ENCODE data around the gene PRXL2A.
"Not testable (repeated sequence)": the region's sequence is repeated elsewhere in the genome, so short reads cannot be mapped to it uniquely, and the experiment has no call there.

Gene PRXL2A

GRCh38 chr10:80411681-80412220, 3.4 kb downstream of the PRXL2A start:
- DNase-seq (ENCODE audit: low read depth), result no peak

GRCh38 chr10:80412486-80412885, 4.1 kb downstream of the PRXL2A start:
- no peak for DNase-seq (ENCODE audit: low read depth)

GRCh38 chr10:80413271-80413996, 5.1 kb downstream of the PRXL2A start:
- DNase-seq (ENCODE audit: low read depth), result no peak

DNA sequence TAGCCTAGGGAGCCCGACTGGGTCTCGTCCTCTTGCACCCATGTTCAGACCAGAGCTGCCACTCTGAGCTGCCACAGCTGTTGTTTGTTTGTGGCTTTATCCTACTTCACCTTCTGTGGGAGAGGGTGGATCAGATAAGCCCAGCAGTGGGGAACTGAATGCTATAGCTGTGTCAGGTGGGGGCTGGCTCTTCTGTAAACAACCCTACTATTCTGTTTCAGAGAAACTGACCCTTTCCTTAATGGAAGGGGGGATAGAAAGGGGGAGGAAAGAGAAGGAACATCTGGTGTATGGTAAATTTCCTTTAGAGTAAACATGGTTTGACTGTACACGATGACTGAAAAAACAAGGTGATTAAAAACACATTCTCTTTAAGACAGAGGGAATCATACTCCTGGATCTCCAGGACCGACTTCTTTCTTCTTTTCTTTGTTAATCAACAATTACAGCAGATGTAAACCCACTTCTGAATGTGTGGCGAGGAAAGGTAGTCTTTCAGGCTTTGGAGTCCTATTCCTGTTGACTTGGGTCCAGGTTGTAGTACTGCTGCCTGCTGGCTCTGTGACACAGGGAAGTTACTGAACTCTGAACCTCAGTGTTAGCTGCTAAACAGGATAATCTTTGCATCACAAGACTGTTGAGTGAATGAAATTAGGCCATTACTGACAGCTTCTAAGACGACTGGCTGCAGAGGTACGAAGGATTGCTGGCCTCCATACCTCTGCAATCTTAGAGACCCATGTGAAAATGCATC, 6.0 kb downstream of the PRXL2A start:
- no peak for DNase-seq (ENCODE audit: low read depth)

GRCh38 chr10:80415734-80416478, 7.6 kb downstream of the PRXL2A start:
- no peak for DNase-seq (ENCODE audit: low read depth)

DNA sequence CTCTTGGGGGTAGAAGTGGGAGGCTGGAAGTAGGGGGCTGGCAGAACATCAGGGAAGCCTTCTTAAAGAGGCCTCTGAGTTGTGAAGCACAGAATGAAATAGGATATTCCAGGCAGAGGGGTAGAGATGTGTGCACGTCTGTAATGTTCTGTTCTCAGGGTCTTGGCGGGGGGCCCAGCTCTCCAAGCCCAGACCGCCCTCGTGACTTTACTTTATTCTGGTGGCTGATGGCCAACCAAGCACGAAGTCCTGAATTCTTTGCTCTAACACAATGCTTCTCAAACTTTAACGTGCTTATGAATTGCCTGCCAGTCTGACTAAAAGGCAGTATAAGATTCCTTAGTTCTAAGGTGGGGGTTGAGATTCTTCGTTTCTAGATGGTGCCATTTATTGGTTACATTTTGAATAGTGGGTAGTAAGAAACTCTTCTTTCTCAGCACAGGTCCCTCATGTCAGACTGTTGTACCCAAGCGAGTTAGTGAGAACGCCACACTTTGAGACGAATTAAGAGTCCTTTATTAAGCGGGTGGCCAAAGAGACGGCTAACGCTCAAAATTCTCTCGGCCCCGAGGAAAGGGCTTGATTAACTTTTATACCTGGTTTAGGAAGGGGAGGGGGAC, 8.2 kb downstream of the PRXL2A start:
- DNase-seq (ENCODE audit: low read depth), result no peak

DNA sequence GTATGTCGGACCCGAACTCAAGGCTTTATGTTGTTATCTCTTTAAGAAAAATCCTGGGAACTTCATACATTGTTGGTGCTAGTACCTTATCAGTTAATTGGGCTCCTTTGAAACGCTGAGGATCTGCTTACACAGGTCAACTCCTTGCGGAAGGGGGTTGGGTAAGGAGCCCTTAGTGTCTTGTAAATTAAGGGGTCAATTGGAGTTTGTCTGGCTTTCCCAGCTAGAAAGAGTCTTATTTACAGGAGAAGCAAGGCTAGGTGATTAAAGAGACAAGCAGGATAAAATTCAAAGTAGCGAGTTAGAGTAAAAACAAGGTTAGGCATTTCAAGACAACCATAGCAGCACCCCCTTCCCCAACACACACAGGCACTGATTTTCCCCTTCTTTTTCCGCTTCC, 8.9 kb downstream of the PRXL2A start:
- DNase-seq (ENCODE audit: low read depth), result not testable (repeated sequence)

DNA sequence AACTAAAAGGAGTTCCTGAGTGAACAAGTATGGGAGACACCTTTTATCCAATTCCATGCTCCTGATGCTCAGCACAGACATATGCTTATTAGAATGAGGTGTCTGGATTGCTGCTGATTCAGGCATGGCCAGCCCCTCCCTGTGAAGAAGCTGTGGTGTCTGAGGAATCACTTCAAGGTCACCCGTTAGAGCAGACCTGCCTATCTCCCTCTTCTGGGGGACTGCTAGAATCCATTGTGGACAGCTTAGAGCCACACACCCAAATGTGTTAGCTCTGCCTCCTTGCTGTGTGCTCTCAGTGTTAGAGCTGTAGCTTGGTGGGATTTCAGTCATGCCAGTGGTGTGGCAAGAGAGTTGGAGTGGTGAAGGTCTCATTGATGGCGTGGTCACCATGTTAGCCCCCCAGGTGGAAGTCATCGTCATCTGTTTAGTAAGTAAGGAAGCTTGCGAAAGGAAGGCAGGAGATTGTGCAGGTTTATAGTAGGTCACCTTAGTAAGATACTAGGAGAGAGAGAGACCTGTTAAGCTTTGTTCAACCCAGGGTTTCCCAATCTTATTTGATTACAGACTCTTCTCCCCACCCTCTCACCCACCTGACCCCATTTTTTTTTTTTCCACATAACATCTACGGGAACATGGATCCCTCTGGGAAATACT, 12.8 kb downstream of the PRXL2A start:
- DNase-seq (ENCODE audit: low read depth), result no peak

GRCh38 chr10:80421707-80422536, 13.6 kb downstream of the PRXL2A start:
- no peak for DNase-seq (ENCODE audit: low read depth)

DNA sequence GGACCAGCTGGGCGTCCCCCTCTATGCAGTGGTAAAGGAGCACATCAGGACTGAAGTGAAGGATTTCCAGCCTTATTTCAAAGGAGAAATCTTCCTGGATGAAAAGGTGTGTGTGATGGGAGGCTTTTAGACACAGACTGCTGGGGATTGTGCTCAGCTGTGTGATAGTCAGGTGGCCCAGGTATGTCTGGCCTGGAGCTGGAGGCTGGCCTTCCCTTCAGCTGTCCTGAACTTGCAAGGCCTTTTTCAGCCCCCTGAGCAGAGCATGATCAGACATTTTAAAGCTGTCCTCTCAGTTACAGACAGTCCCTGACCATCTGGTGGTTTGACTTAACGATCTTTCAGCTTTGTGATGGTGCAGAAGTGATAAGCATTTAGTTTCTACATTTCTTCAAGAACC, 17.6 kb downstream of the PRXL2A start:
- no peak for DNase-seq (ENCODE audit: low read depth)

DNA sequence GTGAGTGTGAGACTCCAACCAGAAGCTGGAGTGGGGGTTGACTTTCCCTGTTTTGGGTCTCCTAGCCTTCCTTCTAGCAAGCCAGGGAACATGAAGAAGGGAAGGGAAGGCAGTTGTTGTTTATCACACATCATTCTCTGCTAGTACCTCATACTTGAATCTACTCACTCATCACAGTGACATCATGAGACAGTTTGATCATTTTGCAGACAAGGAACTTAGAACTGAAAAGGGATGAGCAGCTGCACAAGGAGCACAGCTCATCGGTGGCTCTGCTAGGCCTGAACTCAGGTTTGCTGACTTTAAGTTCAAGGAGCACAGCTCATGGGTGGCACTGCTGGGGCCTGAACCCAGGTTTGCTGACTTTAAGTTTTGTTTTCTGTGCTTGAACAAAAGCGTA, 19.2 kb downstream of the PRXL2A start:
- no peak for DNase-seq (ENCODE audit: low read depth)

- DNase-seq (ENCODE audit: low read depth), result no peak
These were observed 21.2 kb downstream of the PRXL2A start for GRCh38 chr10:80429521-80429973.

DNA sequence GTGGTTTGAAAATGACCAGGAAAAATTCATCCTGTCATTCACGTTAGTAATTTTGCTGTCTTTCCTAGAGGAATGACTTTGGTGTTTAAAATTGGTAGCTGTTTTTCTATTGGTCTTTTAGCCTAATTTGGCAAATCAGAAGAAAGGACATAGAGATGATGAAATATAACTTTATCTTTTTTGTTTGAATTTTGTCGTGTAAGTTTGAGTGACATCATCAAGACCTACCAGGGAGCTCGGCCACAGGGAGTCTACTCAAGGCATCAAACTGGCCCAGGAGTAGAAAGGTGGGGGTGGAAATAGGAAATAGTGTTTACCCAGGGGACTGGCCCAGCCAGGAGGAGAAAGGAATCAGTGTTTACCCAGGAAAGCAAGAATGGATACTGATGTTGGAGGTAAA, 24.8 kb downstream of the PRXL2A start:
- DNase-seq (ENCODE audit: low read depth), result no peak

GRCh38 chr10:80436446-80437098, 28.2 kb downstream of the PRXL2A start:
- no peak for DNase-seq (ENCODE audit: low read depth)

DNA sequence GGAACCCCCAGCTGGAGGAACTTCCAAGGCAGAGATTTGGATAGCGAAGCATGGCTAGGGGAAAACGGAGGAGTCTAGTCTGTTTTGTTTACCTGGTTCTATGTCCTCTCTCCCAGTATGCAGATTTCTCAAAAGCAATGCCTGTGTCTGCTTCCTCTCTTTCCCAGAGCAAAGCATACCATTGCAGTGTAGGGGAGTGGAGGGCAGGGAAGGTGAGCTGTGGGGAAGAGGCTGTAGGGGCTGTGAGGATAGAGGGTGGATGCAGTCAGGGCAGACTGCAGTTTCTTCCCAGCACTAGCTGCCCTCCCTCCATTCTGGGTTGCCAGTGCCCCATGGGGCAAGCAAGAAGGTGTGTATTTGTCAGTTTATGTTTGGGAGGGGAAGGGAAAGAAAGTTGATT, 28.9 kb downstream of the PRXL2A start:
- DNase-seq (ENCODE audit: low read depth), result no peak

DNA sequence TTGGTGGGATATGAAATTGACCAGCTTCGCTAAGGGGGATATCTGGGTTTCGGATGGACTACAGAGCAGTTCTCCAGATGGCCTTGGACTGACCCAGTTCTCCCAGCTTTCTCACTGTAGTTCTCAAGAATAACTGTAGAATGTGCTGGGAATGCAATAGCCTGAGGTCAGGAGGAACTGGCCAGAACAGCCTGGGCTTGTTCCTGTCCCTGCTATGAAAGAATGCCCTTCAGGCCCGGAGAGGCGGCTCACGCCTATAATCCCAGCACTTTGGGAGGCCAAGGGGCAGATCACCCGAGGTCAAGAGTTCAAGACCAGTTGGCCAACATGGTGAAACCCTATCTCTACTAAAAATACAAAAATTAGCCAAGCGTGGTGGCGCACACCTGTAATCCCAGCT, 33.5 kb downstream of the PRXL2A start:
- DNase-seq (ENCODE audit: low read depth), result no peak

DNA sequence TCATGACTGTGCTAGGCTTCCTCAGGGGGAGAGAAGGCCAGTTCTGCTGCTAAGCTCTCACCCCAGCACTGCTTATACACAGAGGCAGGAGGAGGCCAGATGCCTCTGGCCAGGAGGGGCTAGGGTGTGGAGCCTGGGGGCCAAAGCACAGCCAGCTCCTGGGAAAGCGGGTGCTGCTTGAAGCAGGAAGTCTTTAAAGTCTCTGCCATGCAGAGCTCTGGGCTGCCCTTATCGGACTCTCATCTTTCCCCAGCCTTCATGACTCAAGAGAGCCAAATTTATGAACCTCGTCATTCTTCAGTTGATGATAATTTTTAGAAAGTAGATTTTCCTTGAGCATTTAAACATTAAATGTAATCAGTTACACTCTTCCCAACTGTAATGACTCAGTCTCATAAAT, 34.5 kb downstream of the PRXL2A start:
- DNase-seq (ENCODE audit: low read depth), result no peak

- no peak for DNase-seq (ENCODE audit: low read depth)
These were observed 35.2 kb downstream of the PRXL2A start for GRCh38 chr10:80443531-80443974.

GRCh38 chr10:80444124-80444523, 35.8 kb downstream of the PRXL2A start:
- no peak for DNase-seq (ENCODE audit: low read depth)

All from GM04504 (cell line).